Right hindlimb (tissue), 1 donor: Measurements from ENCODE around the gene RNF126.
"Not testable (repeated sequence)": the region's sequence is repeated elsewhere in the genome, so short reads cannot be mapped to it uniquely, and the experiment has no call there.

Source experiments
- DNase-seq: peaks from one replicate; pipeline ENCODE4 v3.0.0-alpha.2; 2018

Gene RNF126

DNA sequence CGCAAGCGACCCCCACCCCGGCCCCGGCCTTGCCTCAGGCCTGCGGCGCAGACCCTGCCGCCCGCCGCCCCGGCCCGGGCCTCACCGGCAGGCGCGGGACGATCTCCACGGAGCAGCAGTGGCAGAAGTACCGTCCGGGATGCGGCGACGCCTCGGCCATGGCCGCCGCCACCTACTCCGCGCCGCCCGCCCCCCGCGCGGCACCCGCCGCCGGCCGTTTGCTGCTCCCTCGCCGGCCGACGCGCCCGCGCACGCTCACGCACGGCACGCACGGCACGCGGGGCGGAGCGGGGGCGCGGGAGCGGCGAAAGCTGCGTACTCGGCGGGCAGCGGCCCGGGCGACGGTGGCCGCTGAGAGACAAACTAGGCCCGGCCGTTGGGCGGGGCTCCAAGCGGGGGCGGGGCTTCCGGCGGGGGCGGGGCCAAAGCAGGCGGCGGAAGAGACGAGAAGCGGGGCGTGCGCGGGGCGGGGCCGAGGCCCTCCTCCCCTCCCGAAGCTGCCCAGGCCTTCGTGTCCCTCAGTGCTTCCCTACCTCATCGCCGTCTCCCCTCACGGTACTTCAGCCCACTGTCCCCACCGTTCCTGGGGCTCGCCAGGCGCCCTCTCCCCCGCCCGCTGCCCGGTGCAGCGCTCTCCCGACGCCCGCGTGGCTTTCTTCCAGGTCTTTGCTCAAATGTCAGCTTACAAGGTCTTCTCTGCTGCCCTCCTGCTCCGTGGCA is at the start of gene RNF126:
TSS of gene RNF126 (minus strand) at position 253 of the 720 bp plus-strand sequence. CDS start at position 160, 93 bp downstream.
- peak; percentile 96 for DNase-seq

DNA sequence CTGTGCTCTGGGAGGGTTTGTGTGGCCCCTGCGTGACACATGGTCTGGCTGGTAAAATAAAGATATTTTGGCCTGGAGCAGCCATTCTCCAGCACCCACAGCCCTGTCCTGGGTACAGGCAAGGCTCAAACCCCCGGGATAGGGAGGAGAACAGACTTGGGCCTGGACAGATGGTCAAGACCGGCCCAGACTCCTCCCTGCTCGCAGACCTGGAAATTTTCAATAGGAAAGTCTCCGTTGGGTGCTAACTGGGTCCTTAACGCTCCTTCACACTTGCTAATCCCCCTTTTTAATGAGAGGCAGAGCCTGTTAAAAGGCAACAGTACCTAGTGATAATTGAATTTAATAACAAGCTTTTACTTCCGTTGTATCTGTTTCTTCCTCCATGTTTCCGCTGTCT is 48.2 kb upstream of the RNF126 start:
- DNase-seq: no peak

DNA sequence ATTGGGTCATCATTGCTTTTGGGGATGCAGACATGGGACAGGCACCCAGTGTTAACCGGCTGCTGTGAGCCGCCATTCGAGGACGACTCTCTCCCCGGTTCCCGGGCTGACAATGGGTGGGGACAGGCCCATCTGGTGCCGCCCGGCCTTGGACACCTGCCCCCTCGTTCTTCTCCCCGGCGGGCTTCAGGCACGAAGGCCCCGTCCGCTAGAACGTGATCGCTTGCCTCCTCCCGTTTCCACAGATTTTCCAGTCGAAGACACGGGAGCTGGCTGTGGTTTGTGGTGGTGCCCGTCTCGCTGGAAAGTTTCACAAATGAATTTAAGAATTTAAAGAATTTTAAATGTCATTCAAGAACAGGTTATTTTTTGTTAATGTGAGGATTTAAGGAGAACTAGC is 47.8 kb upstream of the RNF126 start:
- DNase-seq: peak; percentile 57

DNA sequence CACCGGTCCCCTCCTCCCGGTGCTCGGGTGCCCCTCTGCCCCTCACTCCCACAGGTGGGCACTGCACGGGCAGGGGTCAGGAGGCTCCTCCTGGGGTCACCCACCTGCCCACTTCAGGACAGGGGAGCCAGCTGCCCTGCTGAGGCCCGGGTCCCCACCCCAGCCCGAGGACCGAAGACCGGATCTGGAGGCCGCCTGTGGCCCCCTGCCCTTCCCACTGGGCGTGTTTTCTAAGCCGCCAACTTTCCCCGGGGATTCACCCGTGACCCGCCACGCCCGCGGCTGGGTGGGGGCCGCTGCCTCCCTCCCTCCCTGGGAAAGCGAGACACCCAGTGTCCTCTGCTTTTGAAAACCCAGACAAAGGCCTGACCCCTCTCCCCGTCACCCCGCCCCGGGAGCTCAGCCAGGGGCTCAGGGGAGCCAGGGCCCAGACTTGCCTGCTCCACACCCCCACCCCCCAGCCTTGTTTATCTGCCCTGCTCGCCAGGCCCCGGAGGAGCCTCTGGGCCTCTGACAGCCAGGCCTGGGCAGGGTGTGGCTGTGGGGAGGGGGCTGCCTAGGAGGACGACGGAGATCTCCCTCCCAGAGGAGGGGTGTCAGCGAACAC is 47.1 kb upstream of the RNF126 start:
- DNase-seq: peak; percentile 42

DNA sequence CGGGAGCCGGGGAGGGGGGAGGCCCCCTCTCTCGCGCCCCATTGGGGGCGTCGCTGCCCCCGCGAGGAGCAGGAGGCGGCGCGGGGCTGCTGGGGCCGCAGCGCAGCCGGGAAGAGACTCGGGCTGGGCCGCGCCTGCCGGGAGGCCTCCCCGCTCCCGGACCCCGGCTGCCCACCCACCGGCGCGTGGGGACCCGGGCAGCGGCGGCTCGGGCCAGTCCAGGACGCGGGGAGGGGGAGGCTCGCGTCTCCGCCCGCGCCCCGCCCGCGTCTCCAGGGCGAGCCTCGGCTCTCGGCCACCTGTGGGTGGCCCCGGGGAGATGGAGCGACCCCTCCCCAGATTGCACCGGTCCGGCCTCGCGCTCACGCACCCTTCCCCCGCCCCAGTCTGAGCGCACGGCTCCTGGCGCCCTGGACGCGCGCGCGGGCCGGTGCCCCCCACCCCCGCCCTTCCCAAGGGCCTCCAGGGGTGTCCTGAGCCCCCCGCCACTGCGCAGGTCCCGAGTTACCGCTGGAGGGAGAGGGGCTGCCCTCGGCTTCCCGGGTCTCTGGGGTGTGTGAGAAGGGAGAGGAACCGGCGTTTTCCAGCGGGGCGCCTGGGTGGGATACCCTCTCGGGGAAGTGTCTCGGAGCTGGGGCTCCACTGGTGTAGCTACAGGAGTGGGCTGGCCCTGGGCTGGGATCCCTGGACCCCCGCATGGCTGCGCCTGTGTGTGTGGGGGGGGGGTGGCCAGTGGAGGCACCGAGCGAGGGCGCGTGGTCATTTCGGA is 46.4 kb upstream of the RNF126 start:
- no peak for DNase-seq

DNA sequence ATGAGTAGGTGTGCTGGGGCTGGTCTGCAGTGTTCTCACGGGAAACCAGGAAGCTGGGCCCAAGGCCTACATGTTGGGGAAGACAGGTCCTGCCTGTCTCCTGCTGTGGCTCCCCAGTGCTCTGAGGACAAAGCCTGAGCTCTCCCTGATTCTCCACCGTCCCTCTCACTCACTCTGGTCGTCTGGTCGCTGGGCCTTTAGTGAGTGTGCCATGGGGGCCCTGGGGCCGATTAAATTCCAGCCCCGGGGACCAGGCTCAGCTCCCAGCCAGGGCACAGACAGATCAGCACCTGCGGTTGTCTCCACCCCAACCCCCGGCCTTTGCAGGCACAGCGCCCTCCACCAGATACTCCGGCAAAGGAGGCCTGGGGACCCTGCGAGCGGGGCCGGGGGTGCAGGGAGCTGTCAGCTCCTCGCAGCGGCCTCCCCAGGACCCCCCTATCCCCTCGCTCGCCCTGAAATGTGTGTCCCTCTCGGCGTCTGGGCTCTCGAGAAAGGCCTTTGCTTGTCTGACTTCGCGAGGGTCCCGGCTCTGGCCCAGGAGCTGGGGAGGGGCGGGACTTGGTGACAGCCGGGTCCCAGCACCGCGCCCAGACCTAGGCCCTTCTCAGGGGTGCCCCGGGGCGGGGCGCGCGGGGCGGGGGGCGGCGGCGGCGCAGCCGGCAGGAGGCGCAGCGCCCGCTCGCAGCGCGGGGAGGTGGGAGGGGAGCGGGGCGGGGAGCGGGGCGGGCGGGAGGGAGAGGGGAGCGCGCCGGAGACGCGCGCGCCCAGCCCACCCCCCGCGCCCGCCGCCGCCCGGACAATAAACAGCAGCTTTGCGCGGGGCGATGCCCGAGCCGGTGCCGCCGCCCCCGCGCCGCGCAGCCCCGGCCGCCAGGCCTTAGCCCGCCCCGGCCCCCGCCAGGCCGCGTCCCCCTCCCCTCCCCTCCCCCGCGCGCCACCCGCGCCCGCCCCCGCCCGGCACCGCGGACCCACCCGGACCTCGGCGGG is 45.4 kb upstream of the RNF126 start, which contains the start of gene PALM:
TSS of gene PALM (plus strand) at position 782 of the 990 bp plus-strand sequence. CDS start 212 bp downstream, outside the sequence.
- DNase-seq: peak; percentile 55

DNA sequence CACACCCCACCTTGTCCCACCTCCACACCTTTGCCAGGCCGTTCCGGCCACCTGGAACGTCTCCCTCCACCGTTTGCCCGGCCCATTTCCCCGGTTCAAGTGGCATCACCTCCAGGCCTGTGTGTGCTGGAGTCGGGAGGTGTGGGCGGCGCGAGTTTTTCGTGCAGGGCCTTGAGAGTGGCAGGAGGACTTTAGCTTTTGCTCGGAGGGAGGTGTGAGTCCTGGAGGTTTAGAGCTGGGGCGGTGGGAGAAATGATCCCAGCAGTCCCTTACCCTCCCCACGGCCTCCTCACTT is 41.4 kb upstream of the RNF126 start:
- DNase-seq: no peak

DNA sequence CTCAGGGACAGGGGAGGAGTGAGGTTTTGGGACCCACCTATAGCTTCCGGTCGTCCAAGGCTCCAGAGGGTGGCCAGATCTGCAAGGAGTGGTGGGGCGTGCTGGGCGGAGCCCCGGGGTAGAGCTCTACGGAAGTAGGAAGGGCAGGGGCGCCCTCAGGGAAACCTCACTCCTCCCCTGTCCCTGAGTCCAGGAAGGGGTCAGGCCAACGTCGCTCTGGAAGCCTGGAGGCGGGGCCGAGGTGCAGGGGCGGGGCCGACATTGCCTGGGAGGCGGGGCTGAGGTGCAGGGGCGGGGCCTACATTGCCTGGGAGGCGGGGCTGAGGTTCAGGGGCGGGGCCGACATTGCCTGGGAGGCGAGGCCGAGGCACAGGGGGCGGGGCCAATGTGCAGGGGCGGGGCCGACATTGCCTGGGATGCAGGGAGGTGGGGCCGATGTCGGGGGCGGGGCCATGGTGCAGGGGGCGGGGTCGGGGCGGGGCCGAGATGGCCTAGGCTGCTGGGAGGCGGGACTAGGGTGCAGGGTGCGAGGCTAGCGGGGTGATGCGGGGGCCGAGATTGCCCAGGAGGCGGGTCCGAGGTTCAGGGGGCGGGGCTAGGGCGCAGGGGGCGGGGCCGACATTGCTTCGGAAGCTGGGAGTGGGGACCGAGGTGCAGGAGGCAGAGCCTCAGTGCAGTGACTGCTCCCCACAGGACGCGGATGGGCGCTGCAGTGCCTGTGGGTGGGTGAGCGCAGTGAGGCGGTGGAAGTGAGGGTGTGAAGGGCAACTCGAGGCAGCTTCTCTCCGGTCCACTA is 40.8 kb upstream of the RNF126 start:
- peak; percentile 69 for DNase-seq

DNA sequence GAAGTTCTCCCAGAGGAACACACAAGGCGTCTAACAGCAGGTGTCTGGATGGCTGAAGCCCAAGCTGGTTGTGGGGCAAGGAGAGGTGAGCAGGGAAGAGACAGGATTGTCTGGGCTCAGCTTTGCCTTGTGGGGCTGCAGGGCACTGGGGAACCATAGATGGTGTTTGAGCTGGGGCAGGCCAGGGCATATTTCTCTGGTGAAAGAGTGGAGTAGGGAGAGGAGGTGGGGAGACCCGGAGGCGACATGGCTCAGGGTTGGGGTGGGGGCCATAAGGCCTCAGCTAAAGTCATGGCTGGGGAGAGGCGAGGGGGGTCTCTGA is 40.3 kb upstream of the RNF126 start:
- no peak for DNase-seq

DNA sequence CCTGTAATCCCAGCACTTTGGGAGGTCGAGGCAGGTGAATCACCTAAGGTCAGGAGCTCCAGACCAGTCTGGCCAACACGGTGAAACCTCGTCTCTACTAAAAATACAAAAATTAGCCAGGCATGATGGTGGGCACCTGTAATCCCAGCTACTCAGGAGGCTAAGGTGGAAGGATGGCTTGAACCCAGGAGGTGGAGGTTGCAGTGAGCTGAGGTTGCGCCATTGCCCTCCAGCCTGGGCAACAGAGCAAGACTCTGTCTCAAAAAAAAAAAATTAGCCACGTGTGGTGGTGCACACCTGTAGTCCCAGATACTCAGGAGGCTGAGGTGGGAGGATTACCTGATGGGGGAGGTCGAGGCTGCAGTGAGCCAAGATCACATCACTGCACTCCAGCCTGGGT is 39.8 kb upstream of the RNF126 start:
- not testable (repeated sequence) for DNase-seq

DNA sequence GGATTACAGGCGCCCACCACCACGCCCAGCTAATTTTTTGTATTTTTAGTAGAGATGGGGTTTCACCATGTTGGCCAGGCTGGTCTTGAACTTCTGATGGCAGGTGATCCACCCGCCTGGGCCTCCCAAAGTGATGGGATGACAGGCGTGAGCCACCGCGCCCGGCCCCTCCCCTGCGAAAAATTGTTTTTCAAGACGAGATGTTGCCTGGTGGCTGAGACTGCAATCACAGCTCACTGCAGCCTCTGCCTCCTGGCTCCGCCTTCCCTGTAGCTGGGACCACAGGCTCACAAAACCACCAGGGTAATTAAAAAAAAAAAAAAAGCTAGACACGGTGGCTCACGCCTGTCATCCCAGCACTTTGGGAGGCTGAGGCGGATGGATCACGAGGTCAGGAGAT is 36.9 kb upstream of the RNF126 start:
- not testable (repeated sequence) for DNase-seq

DNA sequence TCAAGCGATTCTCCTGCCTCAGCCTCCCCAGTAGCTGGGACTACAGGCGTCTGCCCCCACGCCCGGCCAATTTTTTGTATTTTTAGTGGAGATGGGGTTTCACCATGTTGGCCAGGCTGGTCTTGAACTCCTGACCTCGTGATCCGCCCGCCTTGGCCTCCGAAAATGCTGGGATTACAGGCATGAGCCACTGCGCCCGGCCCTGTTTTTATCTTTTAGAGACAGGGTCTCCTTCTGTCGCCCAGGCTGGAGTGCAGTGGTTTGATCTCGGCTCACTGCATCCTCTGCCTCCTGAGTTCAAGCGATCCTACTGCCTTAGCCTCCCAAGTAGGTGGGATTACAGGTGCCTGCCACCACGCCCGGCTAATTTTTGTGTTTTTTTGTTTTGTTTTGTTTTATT is 35.5 kb upstream of the RNF126 start:
- not testable (repeated sequence) for DNase-seq

DNA sequence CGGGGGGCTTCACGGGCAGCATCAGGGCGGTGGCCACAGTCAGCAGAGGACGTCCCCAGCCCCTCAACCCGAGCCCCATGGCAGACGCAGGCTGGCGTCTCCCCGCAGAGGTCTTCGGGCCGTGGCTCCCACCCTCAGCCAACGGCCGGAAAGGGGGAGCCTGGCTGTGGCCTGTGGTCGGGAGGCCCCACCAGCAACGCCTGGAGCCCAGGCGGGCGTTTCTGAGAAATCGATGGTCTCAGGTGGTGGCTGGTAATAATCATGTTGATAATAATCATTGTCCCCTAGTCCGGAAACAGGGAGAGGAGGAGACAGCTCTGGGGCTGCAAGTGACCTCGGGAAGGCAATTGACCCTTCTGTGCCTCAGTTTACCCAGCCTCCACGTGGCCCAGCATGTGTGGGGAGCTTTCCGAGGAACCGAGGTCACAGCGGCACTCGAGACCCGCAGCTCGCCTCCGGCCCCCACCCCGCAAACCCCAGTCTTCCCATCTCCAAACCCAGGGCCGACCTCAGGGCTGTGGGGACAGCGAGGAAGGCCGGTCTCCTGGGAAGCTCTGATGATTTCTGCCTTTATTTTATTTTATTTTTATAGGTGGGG is 32.4 kb upstream of the RNF126 start, which contains the start of gene PRSS57:
TSS of gene PRSS57 (minus strand) at position 101 of the 598 bp plus-strand sequence. CDS start at position 79, 22 bp downstream.
- DNase-seq: no peak

DNA sequence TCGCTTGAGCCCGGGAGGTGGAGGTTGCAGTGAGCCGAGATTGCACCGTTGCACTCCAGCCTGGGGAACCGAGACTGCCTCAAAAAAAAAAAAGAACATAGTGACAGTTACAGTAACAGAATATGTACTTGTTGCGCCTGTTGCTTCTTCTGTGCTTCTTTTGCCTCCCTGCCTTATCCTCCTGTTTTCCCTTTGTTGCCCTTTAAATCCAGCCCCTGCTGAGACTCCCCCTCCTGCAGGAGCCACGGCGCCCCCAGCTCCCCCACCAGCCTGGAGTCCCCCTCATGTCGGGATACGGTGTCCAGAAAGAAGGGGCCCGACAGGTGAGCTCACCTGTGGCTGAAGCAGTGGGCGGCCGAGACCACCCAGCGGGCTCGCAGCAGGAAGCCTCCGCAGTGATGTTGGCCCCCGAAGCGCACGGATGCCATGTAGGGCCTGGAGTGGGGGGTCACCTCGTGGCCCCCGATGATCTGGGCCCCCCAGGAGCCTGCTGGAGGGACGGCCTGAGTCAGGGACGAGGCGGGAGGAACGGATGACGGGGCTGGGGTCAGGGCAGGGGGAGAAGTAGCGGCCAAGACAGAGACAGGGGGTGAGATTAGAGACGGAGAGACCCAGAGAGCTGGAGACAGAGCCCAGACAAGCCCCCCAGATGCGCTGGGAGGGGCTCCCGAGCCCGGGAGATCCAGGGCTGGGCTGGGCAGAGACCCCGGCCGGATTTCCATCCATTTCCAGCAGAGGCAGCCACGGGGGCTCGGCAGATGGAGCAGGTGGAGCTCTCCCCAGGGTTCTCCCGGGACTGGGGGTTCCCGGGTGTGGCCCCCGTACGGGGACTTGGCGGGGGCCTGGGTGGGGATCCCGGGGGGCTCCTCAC is 31.7 kb upstream of the RNF126 start:
- DNase-seq: no peak

DNA sequence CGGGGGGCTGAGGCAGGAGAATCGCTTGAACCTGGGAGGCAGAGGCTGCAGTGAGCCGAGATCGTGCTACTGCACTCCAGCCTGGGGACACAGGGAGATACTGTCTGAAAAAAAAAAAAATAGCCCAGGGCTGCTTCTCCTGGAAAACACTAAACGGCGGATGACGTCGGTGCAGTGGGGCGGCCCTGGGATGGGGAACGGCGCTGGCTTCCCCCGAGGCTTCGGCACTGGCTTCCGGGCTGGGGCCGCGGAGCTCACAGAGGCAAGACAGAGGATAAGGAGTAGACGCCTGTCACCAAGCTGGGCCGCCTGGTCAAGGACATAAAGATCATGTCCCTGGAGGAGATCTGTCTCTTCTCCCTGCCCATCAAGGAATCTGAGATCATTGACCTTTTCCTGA is 27.2 kb upstream of the RNF126 start:
- no peak for DNase-seq

DNA sequence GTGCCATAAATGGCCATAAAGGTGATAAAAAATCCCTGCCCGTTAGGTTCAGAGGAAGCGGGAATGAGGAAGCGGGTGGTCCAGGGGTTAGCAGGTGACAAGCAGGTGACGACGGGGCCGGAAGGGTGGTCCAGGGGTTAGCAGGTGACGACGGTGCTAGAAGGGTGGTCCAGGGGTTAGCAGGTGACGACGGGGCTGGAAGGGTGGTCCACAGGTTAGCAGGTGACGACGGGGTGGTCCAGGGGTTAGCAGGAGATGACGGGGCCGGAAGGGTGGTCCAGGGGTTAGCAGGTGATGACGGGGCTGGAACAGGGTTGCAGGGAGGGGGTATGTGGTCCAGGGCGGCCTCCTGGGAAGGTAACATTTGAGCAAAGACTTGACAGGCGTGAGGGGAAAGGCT is 26.0 kb upstream of the RNF126 start:
- DNase-seq: no peak

DNA sequence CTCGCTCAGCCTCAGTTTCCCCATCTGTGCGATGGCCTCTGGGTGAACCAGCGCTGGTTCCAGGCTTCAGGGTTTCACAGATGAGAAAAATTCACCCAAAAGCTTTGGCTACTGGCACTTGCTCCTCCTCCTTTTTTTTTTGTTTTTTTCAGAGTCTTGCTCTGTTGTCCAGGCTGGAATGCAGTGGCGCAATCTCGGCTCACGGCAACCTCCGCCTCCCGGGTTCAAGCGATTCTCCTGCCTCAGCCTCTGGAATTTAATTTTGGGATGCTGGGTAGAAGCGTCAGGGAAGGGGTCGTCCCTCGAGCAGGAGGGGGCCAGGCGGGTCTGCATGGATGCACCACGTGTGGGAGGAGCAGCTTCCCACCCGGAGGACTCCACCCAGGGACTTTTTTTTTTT is 25.2 kb upstream of the RNF126 start:
- DNase-seq: no peak

DNA sequence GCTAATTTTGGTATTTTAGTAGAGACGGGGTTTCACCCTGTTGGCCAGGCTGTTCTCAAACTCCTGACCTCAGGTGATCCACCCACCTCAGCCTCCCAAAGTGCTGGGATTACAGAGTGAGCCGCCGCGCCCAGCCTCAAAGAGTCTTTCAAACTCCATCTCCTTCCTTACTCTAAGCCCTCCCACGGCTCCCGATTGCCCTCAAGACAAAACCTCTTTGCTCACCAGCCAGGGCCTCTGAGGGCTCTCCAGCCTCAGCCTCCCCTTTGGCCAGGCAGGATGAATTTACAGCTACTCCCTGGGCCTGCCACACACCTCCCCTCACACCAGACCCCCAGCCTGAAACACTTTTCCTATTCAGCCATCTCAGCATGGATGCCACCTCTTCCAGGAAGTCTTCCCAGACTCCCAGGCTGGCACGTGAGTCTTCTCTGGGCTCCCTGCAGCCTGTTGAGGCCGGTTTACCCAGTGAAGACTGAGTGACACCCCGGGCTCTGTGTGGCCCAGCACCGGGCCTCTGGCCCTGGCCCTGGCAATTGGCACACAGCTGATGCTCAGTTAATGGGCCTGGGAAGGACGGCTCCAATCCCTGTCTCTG is 24.7 kb upstream of the RNF126 start:
- no peak for DNase-seq

DNA sequence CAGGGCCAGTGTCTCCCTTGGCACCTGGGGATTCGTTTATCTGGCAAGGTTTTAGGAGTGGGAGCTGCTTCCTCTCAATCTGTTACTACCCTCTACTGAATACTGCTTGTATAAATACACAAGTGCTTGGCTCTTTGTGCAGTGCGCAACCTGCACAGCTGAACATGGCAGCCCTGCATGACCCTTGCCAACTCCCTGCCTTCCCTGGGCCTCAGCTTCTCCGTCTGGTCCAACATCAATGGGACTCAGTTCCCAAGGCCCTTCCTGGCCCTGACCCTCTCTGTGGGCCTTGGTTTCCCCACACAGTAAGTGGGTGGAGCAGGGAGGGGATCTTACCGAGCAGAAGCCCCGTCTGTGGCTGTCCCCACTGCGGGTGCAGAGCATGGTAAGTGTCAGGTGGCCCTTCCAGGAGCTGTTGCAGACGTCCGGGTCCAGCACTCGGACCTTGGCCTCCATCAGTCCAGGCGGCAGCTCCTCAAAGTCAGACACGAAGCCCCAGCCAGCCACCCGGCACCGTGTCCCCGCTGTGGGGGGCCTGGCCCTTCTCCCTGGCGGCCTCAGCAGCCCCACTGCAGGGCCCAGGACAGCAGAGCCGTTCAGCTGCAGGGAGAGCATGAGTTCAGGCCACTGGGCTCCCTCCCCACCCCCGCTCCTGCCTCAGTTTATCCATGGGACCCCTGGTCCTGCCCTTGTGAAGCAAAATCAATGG is 23.7 kb upstream of the RNF126 start:
- DNase-seq: no peak
